ENCODE results near the gene AKR1D1.
"Not testable (repeated sequence)": the region's sequence is repeated elsewhere in the genome, so short reads cannot be mapped to it uniquely, and the experiment has no call there.

AKR1D1 gene

GRCh38 chr7:138137423-138138171 is 61.3 kb downstream of the AKR1D1 start:
- Histone ChIP-seq H3K27ac (ENCODE audit: low read depth in 2 of 2, low read length in 2 of 2) (no peak overlapping the region), H3K9ac (ENCODE audit: low read depth in 1 of 2, low read length in 2 of 2) (no peak overlapping the region), H3K4me1 (ENCODE audit: control insufficient read depth in 2 of 2, insufficient read depth in 2 of 2, low read length in 2 of 2) (no peaks in the 10 kb centered on the region), H3K9me3 (ENCODE audit: control insufficient read depth in 2 of 2, low read length in 2 of 2) (no peaks in the 10 kb centered on the region), H3K27me3 (ENCODE audit: control insufficient read depth in 2 of 2, insufficient read depth in 2 of 2, low read length in 2 of 2) (no peaks in the 10 kb centered on the region), H3K36me3 (ENCODE audit: control insufficient read depth in 2 of 2, insufficient read depth in 2 of 2, low read length in 2 of 2) (no peaks in the 10 kb centered on the region), H3K4me3 (ENCODE audit: low read length in 2 of 2) (no peak overlapping the region)

GRCh38 chr7:138138244-138138643 is 62.0 kb downstream of the AKR1D1 start:
- H3K9me3 ChIP-seq (ENCODE audit: control insufficient read depth in 2 of 2, low read length in 2 of 2): no peaks in the 10 kb centered on the region
- no peak overlapping the region for H3K4me3 ChIP-seq (ENCODE audit: low read length in 2 of 2)
- H3K4me1 ChIP-seq (ENCODE audit: control insufficient read depth in 2 of 2, insufficient read depth in 2 of 2, low read length in 2 of 2): no peaks in the 10 kb centered on the region
- no peaks in the 10 kb centered on the region for H3K27me3 ChIP-seq (ENCODE audit: control insufficient read depth in 2 of 2, insufficient read depth in 2 of 2, low read length in 2 of 2)
- H3K27ac ChIP-seq (ENCODE audit: low read depth in 2 of 2, low read length in 2 of 2): no peak overlapping the region
- no peaks in the 10 kb centered on the region for H3K36me3 ChIP-seq (ENCODE audit: control insufficient read depth in 2 of 2, insufficient read depth in 2 of 2, low read length in 2 of 2)
- H3K9ac ChIP-seq (ENCODE audit: low read depth in 1 of 2, low read length in 2 of 2): no peak overlapping the region

GRCh38 chr7:138142583-138143201 is 66.4 kb downstream of the AKR1D1 start:
- no peaks in the 10 kb centered on the region for H3K9me3 ChIP-seq (ENCODE audit: control insufficient read depth in 2 of 2, low read length in 2 of 2)
- H3K4me3 ChIP-seq (ENCODE audit: low read length in 2 of 2): no peak overlapping the region
- H3K27ac ChIP-seq (ENCODE audit: low read depth in 2 of 2, low read length in 2 of 2): no peak overlapping the region
- H3K4me1 ChIP-seq (ENCODE audit: control insufficient read depth in 2 of 2, insufficient read depth in 2 of 2, low read length in 2 of 2): no peaks in the 10 kb centered on the region
- no peaks in the 10 kb centered on the region for H3K36me3 ChIP-seq (ENCODE audit: control insufficient read depth in 2 of 2, insufficient read depth in 2 of 2, low read length in 2 of 2)
- no peaks in the 10 kb centered on the region for H3K27me3 ChIP-seq (ENCODE audit: control insufficient read depth in 2 of 2, insufficient read depth in 2 of 2, low read length in 2 of 2)
- H3K9ac ChIP-seq (ENCODE audit: low read depth in 1 of 2, low read length in 2 of 2): no peak overlapping the region

GRCh38 chr7:138144958-138145357 is 68.7 kb downstream of the AKR1D1 start:
- H3K4me3 ChIP-seq (ENCODE audit: low read length in 2 of 2): no peak overlapping the region
- H3K27ac ChIP-seq (ENCODE audit: low read depth in 2 of 2, low read length in 2 of 2): no peak overlapping the region
- no peaks in the 10 kb centered on the region for H3K36me3 ChIP-seq (ENCODE audit: control insufficient read depth in 2 of 2, insufficient read depth in 2 of 2, low read length in 2 of 2)
- no peaks in the 10 kb centered on the region for H3K27me3 ChIP-seq (ENCODE audit: control insufficient read depth in 2 of 2, insufficient read depth in 2 of 2, low read length in 2 of 2)
- no peaks in the 10 kb centered on the region for H3K4me1 ChIP-seq (ENCODE audit: control insufficient read depth in 2 of 2, insufficient read depth in 2 of 2, low read length in 2 of 2)
- no peaks in the 10 kb centered on the region for H3K9me3 ChIP-seq (ENCODE audit: control insufficient read depth in 2 of 2, low read length in 2 of 2)
- H3K9ac ChIP-seq (ENCODE audit: low read depth in 1 of 2, low read length in 2 of 2): no peak overlapping the region

- H3K4me1 ChIP-seq (ENCODE audit: control insufficient read depth in 2 of 2, insufficient read depth in 2 of 2, low read length in 2 of 2); H3K9ac ChIP-seq (ENCODE audit: low read depth in 1 of 2, low read length in 2 of 2); H3K27ac ChIP-seq (ENCODE audit: low read depth in 2 of 2, low read length in 2 of 2); H3K27me3 ChIP-seq (ENCODE audit: control insufficient read depth in 2 of 2, insufficient read depth in 2 of 2, low read length in 2 of 2); H3K36me3 ChIP-seq (ENCODE audit: control insufficient read depth in 2 of 2, insufficient read depth in 2 of 2, low read length in 2 of 2); H3K9me3 ChIP-seq (ENCODE audit: control insufficient read depth in 2 of 2, low read length in 2 of 2); H3K4me3 ChIP-seq (ENCODE audit: low read length in 2 of 2): not testable (repeated sequence)
These were observed 70.0 kb downstream of the AKR1D1 start for GRCh38 chr7:138146221-138146620.

GRCh38 chr7:138146757-138147734 is 70.8 kb downstream of the AKR1D1 start:
- H3K36me3 ChIP-seq (ENCODE audit: control insufficient read depth in 2 of 2, insufficient read depth in 2 of 2, low read length in 2 of 2); H3K27ac ChIP-seq (ENCODE audit: low read depth in 2 of 2, low read length in 2 of 2); H3K4me3 ChIP-seq (ENCODE audit: low read length in 2 of 2); H3K9me3 ChIP-seq (ENCODE audit: control insufficient read depth in 2 of 2, low read length in 2 of 2); H3K4me1 ChIP-seq (ENCODE audit: control insufficient read depth in 2 of 2, insufficient read depth in 2 of 2, low read length in 2 of 2); H3K27me3 ChIP-seq (ENCODE audit: control insufficient read depth in 2 of 2, insufficient read depth in 2 of 2, low read length in 2 of 2); H3K9ac ChIP-seq (ENCODE audit: low read depth in 1 of 2, low read length in 2 of 2): not testable (repeated sequence)

- no peak overlapping the region for H3K9ac ChIP-seq (ENCODE audit: low read depth in 1 of 2, low read length in 2 of 2)
- H3K36me3 ChIP-seq (ENCODE audit: control insufficient read depth in 2 of 2, insufficient read depth in 2 of 2, low read length in 2 of 2): no peaks in the 10 kb centered on the region
- no peak overlapping the region for H3K27ac ChIP-seq (ENCODE audit: low read depth in 2 of 2, low read length in 2 of 2)
- no peaks in the 10 kb centered on the region for H3K27me3 ChIP-seq (ENCODE audit: control insufficient read depth in 2 of 2, insufficient read depth in 2 of 2, low read length in 2 of 2)
- H3K9me3 ChIP-seq (ENCODE audit: control insufficient read depth in 2 of 2, low read length in 2 of 2): no peaks in the 10 kb centered on the region
- no peaks in the 10 kb centered on the region for H3K4me1 ChIP-seq (ENCODE audit: control insufficient read depth in 2 of 2, insufficient read depth in 2 of 2, low read length in 2 of 2)
- H3K4me3 ChIP-seq (ENCODE audit: low read length in 2 of 2): no peak overlapping the region
These were observed 75.7 kb downstream of the AKR1D1 start for GRCh38 chr7:138151731-138152577.

- Histone ChIP-seq H3K4me1 (ENCODE audit: control insufficient read depth in 2 of 2, insufficient read depth in 2 of 2, low read length in 2 of 2) (no peaks in the 10 kb centered on the region), H3K9me3 (ENCODE audit: control insufficient read depth in 2 of 2, low read length in 2 of 2) (no peaks in the 10 kb centered on the region), H3K4me3 (ENCODE audit: low read length in 2 of 2) (no peak overlapping the region), H3K9ac (ENCODE audit: low read depth in 1 of 2, low read length in 2 of 2) (no peak overlapping the region), H3K27ac (ENCODE audit: low read depth in 2 of 2, low read length in 2 of 2) (no peak overlapping the region), H3K36me3 (ENCODE audit: control insufficient read depth in 2 of 2, insufficient read depth in 2 of 2, low read length in 2 of 2) (no peaks in the 10 kb centered on the region), H3K27me3 (ENCODE audit: control insufficient read depth in 2 of 2, insufficient read depth in 2 of 2, low read length in 2 of 2) (no peaks in the 10 kb centered on the region)
These were observed 78.4 kb downstream of the AKR1D1 start for GRCh38 chr7:138154661-138155060.

- Histone ChIP-seq H3K36me3 (ENCODE audit: control insufficient read depth in 2 of 2, insufficient read depth in 2 of 2, low read length in 2 of 2) (no peaks in the 10 kb centered on the region), H3K27ac (ENCODE audit: low read depth in 2 of 2, low read length in 2 of 2) (no peak overlapping the region), H3K9ac (ENCODE audit: low read depth in 1 of 2, low read length in 2 of 2) (no peak overlapping the region), H3K9me3 (ENCODE audit: control insufficient read depth in 2 of 2, low read length in 2 of 2) (no peaks in the 10 kb centered on the region), H3K4me1 (ENCODE audit: control insufficient read depth in 2 of 2, insufficient read depth in 2 of 2, low read length in 2 of 2) (no peaks in the 10 kb centered on the region), H3K27me3 (ENCODE audit: control insufficient read depth in 2 of 2, insufficient read depth in 2 of 2, low read length in 2 of 2) (no peaks in the 10 kb centered on the region), H3K4me3 (ENCODE audit: low read length in 2 of 2) (no peak overlapping the region)
These were observed 81.4 kb downstream of the AKR1D1 start for GRCh38 chr7:138157702-138158101.

Measured in mucosa of rectum (tissue), 2 donors.